ENCODE measurements around the gene ARVCF. TPM values are rescaled to one million over a fixed set of nuclear protein-coding genes. Genes with fewer than 3 reads are reported as not detected.

The ARVCF gene
- total RNA-seq, 1 experiment from 2014 or later: 8.2 TPM

GRCh38 chr22:19994851-19995610, 21.6 kb downstream of the ARVCF start:
- H3K36me3 ChIP-seq (ENCODE audit: control insufficient read depth, insufficient read depth, low read length): no peaks in the 10 kb centered on the region
- H3K27ac ChIP-seq (ENCODE audit: low read length): no peak overlapping the region
- 0 out of 2 replicates have a peak, but pooled peaks cover 3% of the 10 kb centered on the region for H3K4me1 ChIP-seq (ENCODE audit: control insufficient read depth, insufficient read depth, low read length)
- DNase-seq (ENCODE audit: low read depth, low spot score) (no peak), ATAC-seq (no peak)
- H3K4me3 ChIP-seq (ENCODE audit: low read depth in 2 of 2, low read length in 2 of 2): no peak overlapping the region
- CTCF ChIA-PET: no interaction called here
- H3K27me3 ChIP-seq (ENCODE audit: control insufficient read depth, insufficient read depth, low read length): no peaks in the 10 kb centered on the region
- POLR2A ChIA-PET: no interaction called here
- BruUV-seq (replicated peaks): no TSS peak
- TF ChIP-seq POLR2AphosphoS5 (IDR thresholded peaks at IDR 0.05; ENCODE audit: low read depth, low read length) (no peak), CTCF (IDR thresholded peaks at IDR 0.05) (no peak), REST (IDR thresholded peaks at IDR 0.05; ENCODE audit: insufficient read depth in 1 of 2, low read depth in 2 of 2, low read length in 1 of 2) (no peak), TCF7L2 (IDR thresholded peaks at IDR 0.05; ENCODE audit: low read depth, low read length) (no peak), SIN3A (IDR thresholded peaks at IDR 0.05; ENCODE audit: borderline replicate concordance, insufficient read depth, low read depth, low read length) (no peak)
- intact Hi-C loops (cut with micrococcal nuclease; ENCODE audit: unreplicated experiment): no loop called here
- H3K9me3 ChIP-seq (ENCODE audit: control insufficient read depth, insufficient read depth, low read depth, low read length): no peaks in the 10 kb centered on the region
- in situ Hi-C loops (cut with HindIII; ENCODE audit: low pct_unique_long_range_greater_than_20kb, low sequenced_read_pairs): no loop called here

DNA sequence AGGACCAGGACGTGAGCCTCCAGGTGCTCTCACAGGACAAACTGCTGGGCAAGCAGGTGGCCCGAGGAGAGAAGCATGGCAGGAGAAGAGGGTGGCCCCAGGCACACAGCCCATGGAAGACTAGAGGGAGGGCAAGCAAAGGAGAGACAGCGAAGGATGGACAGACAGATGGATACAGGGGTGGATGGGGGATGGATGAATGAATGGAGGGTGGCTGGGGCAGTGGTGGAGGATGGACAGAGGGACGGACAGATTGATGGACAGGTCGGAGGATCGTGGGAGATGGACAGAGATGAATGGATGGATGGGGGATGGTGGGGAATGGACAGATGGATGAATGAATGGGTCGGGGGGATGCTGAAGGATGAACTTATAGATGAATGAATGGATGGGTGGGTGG, 22.7 kb downstream of the ARVCF start:
- DNase-seq (ENCODE audit: low read depth, low spot score) (no peak), ATAC-seq (no peak)
- no peaks in the 10 kb centered on the region for H3K36me3 ChIP-seq (ENCODE audit: control insufficient read depth, insufficient read depth, low read length)
- BruUV-seq (replicated peaks): no TSS peak
- ChIA-PET CTCF (no interaction called here), POLR2A (no interaction called here)
- no peaks in the 10 kb centered on the region for H3K27me3 ChIP-seq (ENCODE audit: control insufficient read depth, insufficient read depth, low read length)
- no peak overlapping the region for H3K4me3 ChIP-seq (ENCODE audit: low read depth in 2 of 2, low read length in 2 of 2)
- no peaks in the 10 kb centered on the region for H3K4me1 ChIP-seq (ENCODE audit: control insufficient read depth, insufficient read depth, low read length)
- TF ChIP-seq CTCF (IDR thresholded peaks at IDR 0.05) (no peak), POLR2AphosphoS5 (IDR thresholded peaks at IDR 0.05; ENCODE audit: low read depth, low read length) (no peak), REST (IDR thresholded peaks at IDR 0.05; ENCODE audit: insufficient read depth in 1 of 2, low read depth in 2 of 2, low read length in 1 of 2) (no peak)
- intact Hi-C loops (cut with micrococcal nuclease; ENCODE audit: unreplicated experiment): no loop called here
- H3K9me3 ChIP-seq (ENCODE audit: control insufficient read depth, insufficient read depth, low read depth, low read length): no peaks in the 10 kb centered on the region
- no peak overlapping the region for H3K27ac ChIP-seq (ENCODE audit: low read length)
- in situ Hi-C loops (cut with HindIII; ENCODE audit: low pct_unique_long_range_greater_than_20kb, low sequenced_read_pairs): no loop called here

Measured in Panc1 (cell line).